H1 (cell line): Measurements from ENCODE around the gene MTF1.

Experiments
- JUN ChIP-seq: IDR thresholded peaks from 2 replicates; pipeline ENCODE4 v1.6.1; 2011; ENCODE audit warnings: low read depth, mild to moderate bottlenecking, improper control_type of control experiment, low read length
- JUND ChIP-seq: IDR thresholded peaks from 2 replicates; pipeline ENCODE4 v1.6.1; 2011; ENCODE audit warnings: mild to moderate bottlenecking, improper control_type of control experiment, low read length
- MAFK ChIP-seq: IDR thresholded peaks from 2 replicates; pipeline ENCODE4 v1.6.1; 2012; ENCODE audit warnings: low read depth, mild to moderate bottlenecking, improper control_type of control experiment, low read length
- RFX5 ChIP-seq: IDR thresholded peaks from 2 replicates; pipeline ENCODE4 v1.6.1; 2011; ENCODE audit warnings: low read depth, low read length, improper control_type of control experiment, borderline replicate concordance
- SP2 ChIP-seq: IDR thresholded peaks from 2 replicates; pipeline ENCODE4 v1.6.1; 2012; ENCODE audit warnings: mild to moderate bottlenecking, low read length, inconsistent platforms
- TF ChIP-seq, protein P1 (sequence below), 3 experiments: IDR thresholded peaks; 1 replicate in 2 of 3; 2 replicates in 1 of 3; pipeline versions ENCODE4 v1.5.1 to v1.6.1; 2011; ENCODE audit warnings: low read length in 3 of 3, mild to moderate bottlenecking in 3 of 3, inconsistent platforms in 2 of 3, low read depth in 1 of 3, moderate library complexity in 1 of 3; ENCODE audit not compliant: insufficient read depth in 1 of 3; ENCODE audit errors: control extremely low read depth in 1 of 3
- TF ChIP-seq, protein P2 (sequence below): IDR thresholded peaks from 2 replicates; pipeline ENCODE4 v1.6.1; 2012; ENCODE audit warnings: low read length, inconsistent platforms

DNA sequence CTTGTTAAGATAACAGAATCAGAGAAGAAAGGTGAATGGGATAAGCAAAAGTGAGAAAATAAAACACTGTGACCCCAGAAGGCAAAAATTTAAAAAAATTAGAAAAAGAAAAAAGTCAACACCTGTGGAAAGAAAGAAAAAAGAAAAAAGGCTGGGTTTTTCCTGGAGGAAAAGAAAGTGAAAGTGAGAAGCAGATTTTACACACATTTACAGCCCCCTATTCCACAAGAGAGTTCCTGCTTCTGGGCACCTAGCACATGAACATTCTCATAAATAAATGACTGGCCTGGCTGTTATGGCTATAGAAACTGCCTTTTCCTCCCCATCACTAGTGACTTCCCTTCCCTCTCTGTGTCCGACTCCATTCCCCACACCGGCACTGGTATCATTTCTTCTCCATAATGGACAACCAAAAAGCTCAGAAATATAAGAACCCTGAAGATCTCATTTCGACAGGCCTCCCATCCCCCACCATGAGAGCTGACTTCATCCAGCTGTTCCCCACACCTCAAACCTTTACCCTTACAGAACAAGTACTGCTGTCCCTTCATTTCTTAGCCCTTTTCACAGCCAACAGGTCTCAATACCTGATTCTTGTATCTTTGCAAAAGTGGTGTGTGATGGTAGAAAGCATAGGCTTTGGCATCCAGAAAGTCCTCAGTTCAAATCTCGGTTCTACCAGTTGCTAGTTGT is 12.6 kb downstream of the MTF1 start:
- TF ChIP-seq SP2 (no peak), JUN (no peak), MAFK (no peak), JUND (no peak), RFX5 (no peak)
- TF ChIP-seq, protein P1, sequence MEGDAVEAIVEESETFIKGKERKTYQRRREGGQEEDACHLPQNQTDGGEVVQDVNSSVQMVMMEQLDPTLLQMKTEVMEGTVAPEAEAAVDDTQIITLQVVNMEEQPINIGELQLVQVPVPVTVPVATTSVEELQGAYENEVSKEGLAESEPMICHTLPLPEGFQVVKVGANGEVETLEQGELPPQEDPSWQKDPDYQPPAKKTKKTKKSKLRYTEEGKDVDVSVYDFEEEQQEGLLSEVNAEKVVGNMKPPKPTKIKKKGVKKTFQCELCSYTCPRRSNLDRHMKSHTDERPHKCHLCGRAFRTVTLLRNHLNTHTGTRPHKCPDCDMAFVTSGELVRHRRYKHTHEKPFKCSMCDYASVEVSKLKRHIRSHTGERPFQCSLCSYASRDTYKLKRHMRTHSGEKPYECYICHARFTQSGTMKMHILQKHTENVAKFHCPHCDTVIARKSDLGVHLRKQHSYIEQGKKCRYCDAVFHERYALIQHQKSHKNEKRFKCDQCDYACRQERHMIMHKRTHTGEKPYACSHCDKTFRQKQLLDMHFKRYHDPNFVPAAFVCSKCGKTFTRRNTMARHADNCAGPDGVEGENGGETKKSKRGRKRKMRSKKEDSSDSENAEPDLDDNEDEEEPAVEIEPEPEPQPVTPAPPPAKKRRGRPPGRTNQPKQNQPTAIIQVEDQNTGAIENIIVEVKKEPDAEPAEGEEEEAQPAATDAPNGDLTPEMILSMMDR (IDR thresholded peaks at IDR 0.05; ENCODE audit: control extremely low read depth in 1 of 3, insufficient read depth in 1 of 3, low read depth in 1 of 3, low read length in 3 of 3): no peak
- TF ChIP-seq, protein P2, sequence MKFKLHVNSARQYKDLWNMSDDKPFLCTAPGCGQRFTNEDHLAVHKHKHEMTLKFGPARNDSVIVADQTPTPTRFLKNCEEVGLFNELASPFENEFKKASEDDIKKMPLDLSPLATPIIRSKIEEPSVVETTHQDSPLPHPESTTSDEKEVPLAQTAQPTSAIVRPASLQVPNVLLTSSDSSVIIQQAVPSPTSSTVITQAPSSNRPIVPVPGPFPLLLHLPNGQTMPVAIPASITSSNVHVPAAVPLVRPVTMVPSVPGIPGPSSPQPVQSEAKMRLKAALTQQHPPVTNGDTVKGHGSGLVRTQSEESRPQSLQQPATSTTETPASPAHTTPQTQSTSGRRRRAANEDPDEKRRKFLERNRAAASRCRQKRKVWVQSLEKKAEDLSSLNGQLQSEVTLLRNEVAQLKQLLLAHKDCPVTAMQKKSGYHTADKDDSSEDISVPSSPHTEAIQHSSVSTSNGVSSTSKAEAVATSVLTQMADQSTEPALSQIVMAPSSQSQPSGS: no peak
